ENCODE data around the gene GRPEL2.

The GRPEL2 gene

GRCh38 chr5:149357370-149358293, 12.3 kb downstream of the GRPEL2 start, which contains the start of gene PCYOX1L:
Gene PCYOX1L (plus strand): TSS chr5:149358046. CDS start chr5:149358069, 23 bp downstream.
- peak; percentile 98 for DNase-seq (ENCODE audit: low spot score)

- no peak for DNase-seq (ENCODE audit: low spot score)
These were observed 13.0 kb downstream of the GRPEL2 start for GRCh38 chr5:149358294-149358651.

DNA sequence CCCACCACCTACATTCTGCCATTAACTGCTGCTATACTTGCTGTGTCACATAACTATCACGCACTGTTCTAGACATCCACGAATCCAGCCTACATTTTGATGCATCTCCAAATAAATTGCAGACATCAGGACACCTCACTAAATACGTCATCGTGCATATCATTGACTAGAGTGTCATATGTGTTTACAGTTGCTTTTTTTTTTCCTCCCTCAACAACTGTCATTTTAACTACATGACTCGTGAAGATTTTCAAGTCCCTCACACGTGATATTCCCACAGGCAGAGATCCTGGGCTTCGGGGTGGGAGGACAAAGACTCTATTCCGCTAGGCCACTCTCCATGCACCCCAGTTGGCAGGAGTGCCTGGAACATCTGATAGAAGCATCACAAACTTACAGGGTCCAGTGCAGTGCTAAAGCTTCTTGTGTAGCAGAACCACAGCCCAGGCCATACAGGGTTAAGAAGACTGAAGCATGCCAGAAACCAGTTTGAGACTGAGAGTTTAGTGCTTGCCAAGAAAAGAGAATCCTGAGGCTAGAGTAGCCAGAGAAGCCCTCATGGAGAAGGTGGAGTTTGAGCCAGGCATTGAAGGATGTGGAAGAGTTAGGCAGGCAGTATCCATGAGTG, 13.7 kb downstream of the GRPEL2 start:
- no peak for DNase-seq (ENCODE audit: low spot score)

DNA sequence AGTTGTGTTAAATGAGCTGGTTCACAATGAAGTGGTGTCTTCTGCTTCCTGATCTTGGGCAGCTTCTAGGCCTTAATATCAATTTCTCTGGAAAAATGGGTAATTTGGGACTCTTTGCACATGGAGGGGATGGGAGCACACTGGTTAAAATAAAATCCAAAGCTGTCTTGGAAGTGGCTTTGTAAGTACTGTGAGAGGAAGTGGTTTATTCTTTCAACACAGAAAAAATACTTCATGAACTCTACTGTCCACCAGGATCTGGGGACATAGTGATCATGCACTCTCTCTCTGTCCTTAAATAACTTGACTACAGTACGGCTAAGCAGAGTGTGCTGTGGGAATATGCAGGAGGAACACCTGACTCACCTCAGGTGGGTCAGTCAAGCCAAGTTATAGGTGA, 15.0 kb downstream of the GRPEL2 start:
- no peak for DNase-seq (ENCODE audit: low spot score)

DNA sequence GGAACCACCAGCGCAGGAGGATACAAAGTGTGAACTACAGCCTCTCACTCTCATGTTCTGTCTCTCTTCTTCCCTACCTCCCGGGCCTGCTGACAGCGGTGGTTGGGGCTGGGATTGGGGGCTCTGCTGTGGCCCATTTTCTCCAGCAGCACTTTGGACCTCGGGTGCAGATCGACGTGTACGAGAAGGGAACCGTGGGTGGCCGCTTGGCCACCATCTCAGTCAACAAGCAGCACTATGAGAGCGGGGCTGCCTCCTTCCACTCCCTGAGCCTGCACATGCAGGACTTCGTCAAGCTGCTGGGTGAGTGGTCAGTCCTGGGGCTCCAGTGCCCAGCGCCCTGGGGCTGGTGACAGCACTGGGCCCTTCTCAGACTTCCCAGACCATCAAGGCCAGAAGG, 17.2 kb downstream of the GRPEL2 start:
- DNase-seq (ENCODE audit: low spot score), result no peak

- no peak for DNase-seq (ENCODE audit: low spot score)
These were observed 18.1 kb downstream of the GRPEL2 start for GRCh38 chr5:149363358-149363757.

- no peak for DNase-seq (ENCODE audit: low spot score)
These were observed 18.6 kb downstream of the GRPEL2 start for GRCh38 chr5:149363936-149364335.

- DNase-seq (ENCODE audit: low spot score), result no peak
These were observed 19.4 kb downstream of the GRPEL2 start for GRCh38 chr5:149364719-149365118.

- DNase-seq (ENCODE audit: low spot score), result no peak
These were observed 20.1 kb downstream of the GRPEL2 start for GRCh38 chr5:149365418-149365817.

DNA sequence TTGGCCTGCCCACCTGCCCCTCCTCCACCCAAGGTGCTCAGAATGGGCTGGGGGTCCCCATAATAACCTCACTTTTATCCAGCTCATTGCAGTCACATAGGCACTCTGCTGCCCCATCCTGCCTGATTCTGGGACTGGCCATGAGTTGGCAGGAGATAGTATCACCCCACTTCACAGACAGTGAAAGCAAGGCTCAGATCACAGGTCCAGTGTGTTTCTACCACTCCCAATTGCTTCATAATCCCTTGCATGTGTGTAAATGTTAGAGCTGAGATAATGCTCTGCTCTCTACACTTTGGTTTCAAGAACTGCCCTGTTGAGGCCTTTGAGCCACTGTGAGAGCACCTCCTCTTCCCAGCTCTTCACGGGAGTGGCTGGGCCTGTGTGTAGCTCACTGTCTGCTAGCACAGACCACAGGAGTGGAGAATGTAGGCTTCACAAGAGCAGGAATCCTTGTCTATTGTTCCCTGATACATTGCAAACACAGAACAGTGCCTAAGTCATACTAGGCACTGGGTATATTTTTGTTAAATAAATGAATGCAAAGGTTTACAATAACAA, 20.9 kb downstream of the GRPEL2 start:
- DNase-seq (ENCODE audit: low spot score), result no peak

DNA sequence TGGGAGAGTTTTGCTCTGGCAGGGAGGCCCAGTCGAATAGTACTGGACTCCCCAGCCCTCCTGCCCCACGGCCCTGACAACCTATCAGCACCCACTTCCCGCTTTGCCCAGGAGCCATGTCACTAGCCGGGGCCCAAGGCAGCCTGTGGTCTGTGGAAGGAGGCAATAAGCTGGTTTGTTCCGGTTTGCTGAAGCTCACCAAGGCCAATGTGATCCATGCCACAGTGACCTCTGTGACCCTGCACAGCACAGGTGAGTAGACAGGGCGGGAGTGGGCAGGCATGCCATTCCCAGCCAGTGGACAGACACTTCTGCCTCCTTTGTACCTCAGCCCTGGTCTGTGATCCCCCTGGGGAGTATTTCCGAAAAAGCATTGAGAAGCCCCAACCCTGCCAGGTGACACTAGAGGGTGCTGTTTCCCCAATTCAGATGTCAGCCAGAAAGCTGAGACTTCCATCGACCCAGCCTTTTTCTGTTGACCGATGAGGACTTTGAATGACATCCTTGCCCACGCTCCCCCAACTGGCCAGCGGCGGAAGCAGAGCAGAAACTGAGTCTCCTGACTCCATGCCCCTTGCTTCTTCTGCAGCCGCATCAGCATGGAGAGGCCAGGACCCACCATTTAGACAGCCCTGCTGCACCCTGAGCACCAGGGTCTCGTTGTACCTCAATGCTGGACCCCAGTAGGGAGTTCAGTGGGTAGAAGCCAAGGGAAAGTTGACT, 22.1 kb downstream of the GRPEL2 start:
- DNase-seq (ENCODE audit: low spot score), result peak; percentile 88

- no peak for DNase-seq (ENCODE audit: low spot score)
These were observed 22.8 kb downstream of the GRPEL2 start for GRCh38 chr5:149367972-149368645.

DNA sequence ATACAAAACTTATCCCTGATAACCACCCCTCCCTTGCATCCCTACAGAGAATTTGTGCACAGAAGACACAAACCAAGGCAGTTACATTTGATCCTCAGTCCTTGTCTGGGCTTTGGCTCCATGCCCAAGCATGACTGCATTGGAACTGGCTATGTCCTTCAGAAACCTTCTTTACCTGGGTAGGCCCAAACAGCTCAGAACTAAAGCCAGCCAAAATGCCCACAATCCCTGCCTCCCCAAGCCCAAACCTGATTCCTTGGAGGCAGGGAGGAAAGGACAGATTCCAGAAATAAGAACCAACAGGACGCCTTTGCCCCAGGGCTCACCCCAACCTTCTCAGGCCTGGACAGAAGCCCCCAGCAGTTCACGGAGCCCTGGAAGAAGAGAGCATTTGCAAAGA, 25.6 kb downstream of the GRPEL2 start:
- DNase-seq (ENCODE audit: low spot score), result no peak

DNA sequence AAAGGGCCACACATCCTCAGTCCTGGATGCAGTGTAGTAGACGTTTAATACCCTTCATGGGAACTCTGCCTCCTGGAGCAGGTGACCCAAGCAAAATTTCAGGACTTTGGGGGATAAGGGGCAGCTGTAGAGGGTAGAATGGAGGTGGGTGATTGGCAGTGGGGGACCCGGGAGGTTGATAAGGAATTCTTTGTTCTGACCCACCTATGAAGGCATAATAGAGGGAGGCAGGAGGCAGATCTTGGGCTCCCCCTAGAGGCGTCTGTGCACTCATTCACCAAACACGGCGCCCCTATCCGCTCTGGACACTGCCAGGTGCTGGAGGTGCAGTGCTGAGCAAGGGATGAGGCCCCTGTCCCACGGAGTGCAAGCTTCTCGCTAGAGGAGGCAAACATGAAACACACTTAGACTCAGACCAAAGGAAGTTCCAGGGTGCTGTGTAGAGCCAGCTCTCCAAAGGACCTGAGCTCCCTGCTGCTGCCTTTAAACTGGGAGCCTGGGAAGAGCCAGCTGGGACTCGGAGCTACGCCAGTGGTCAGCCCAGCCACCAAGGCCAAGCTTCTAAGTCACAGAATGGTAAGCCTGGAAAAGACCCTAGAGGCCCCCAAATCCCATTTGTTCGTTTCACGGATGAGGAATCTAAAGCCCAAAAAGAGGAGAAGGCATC, 26.1 kb downstream of the GRPEL2 start:
- peak; percentile 82 for DNase-seq (ENCODE audit: low spot score)

GRCh38 chr5:149372076-149372795, 26.9 kb downstream of the GRPEL2 start:
- DNase-seq (ENCODE audit: low spot score), result no peak

DNA sequence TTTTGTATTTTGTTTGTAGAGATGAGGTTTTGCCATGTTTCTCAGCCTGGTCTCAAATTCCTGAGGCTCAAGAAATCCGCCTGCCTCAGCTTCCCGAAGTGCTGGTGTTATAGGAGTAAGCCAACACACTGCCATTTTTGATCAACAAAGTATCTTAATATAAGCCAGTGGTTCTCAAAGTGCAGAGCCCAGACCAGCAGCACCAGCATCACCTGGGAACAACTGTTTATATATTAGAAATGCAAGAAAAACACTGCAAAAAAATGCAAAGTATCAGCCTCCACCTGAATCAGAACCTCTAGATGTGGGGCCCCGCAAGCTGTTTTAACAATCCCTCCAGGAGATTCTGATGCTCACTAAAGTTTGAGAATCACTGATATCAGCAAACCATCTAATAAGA, 27.6 kb downstream of the GRPEL2 start:
- DNase-seq (ENCODE audit: low spot score), result no peak

- no peak for DNase-seq (ENCODE audit: low spot score)
These were observed 29.0 kb downstream of the GRPEL2 start for GRCh38 chr5:149374303-149374702.

DNA sequence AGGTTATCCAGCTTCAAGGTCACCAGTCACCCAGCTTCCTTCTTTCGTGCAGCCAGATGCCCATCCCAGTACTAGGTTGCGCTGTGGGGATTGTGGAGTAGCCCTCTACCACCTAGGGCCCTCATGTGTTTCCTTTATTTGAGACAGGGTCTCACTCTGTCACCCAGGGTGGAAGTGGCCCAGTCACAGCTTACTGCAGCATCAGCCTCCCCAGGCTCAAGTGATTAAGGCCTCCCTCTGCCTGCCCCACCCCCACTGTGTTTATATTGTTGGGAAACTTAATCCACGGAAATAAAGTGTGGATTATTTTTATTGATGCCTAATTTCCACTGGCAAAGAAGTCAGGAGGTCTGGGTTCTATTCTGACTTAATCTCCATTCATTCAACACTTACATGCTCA, 29.5 kb downstream of the GRPEL2 start:
- DNase-seq (ENCODE audit: low spot score), result no peak

DNA sequence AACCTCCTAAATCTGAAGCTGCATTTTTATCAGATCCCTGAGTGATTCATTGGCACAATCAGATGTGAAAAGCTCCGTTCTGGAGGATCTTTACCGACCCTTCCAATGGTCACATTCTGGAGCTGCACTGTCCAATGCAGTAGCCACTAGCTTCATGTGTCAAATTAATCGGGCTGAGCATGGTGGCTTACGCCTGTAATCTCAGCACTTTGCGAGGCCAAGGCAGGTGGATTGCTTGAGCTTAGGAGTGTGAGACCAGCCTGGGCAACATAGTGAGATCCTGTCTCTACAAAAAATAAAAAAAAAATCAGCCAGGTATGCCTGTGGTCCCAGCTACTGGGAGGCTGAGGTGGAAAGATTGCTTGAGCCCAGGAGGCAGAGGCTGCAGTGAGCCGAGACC, 30.1 kb downstream of the GRPEL2 start:
- DNase-seq (ENCODE audit: low spot score), result no peak

DNA sequence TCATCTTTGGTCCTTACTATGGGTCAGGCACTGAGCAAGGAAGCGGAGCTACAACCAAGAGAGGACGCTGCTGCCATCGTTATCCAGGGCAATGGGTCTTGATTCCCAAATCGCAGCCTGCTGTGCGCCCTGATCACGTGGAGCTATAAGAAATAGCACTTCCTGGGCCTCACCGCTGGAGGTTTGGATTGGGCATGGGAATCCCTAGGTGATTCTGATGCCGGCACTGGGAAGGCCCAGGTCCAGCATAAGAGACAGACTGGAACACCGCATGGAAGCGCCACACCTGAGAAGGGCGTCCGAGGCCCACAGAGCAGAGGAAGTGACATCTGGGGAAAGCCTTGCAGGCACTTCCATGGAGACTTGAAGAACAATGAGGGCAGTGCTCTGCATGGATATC, 30.8 kb downstream of the GRPEL2 start:
- DNase-seq (ENCODE audit: low spot score), result no peak

Measured in iPS-NIHi11 (cell line).